ENCODE measurements around the gene PRR5L. TPM values are rescaled to one million over a fixed set of nuclear protein-coding genes. Genes with fewer than 3 reads are reported as not detected.

The PRR5L gene
- total and polyA plus RNA-seq, 2 experiments from 2014 or later: 3.1 to 8.9 TPM

GRCh38 chr11:36467916-36468315, 171.8 kb downstream of the PRR5L start:
- no peaks in the 10 kb centered on the region for H3K36me3 Mint-ChIP-seq (ENCODE audit: low read depth)
- Histone ChIP-seq H3F3A (replicated peaks; ENCODE audit: low read depth) (no peaks in the 10 kb centered on the region), H4K20me1 (replicated peaks; ENCODE audit: insufficient read depth) (no peaks in the 10 kb centered on the region), H3K9me2 (ENCODE audit: insufficient read depth) (no peaks in the 10 kb centered on the region), H2AFZ (no peak overlapping the region), H3K4me2 (no peak overlapping the region), H3K27me3 (ENCODE audit: insufficient read depth) (no peaks in the 10 kb centered on the region), H3K79me2 (replicated peaks; ENCODE audit: insufficient read depth) (no peaks in the 10 kb centered on the region), H3K4me3 (no peak overlapping the region), H3K36me3 (ENCODE audit: insufficient read depth) (no peaks in the 10 kb centered on the region), H3K27ac (ENCODE audit: low read depth) (no peak overlapping the region), H3K4me1 (ENCODE audit: insufficient read depth) (no peaks in the 10 kb centered on the region)
- H3K27me3 Mint-ChIP-seq (ENCODE audit: insufficient read depth, low read depth, poor library complexity): peaks cover 3% of the 10 kb centered on the region
- no peaks in the 10 kb centered on the region for H3K9me3 Mint-ChIP-seq
- TF ChIP-seq CTCF (conservative IDR thresholded peaks at IDR 0.05; ENCODE audit: low read depth in 2 of 2) (no peak), EZH2phosphoT487 (IDR thresholded peaks at IDR 0.05; ENCODE audit: unreplicated experiment) (no peak), NANOG (IDR thresholded peaks at IDR 0.05; ENCODE audit: borderline replicate concordance) (no peak), ZNF331 (CRISPR knock-in tag; IDR thresholded peaks at IDR 0.05; ENCODE audit: low read depth) (no peak), STAT1 (IDR thresholded peaks at IDR 0.05; ENCODE audit: unreplicated experiment) (no peak), POLR2AphosphoS5 (IDR thresholded peaks at IDR 0.05; ENCODE audit: low read depth) (no peak), ZNF114 (CRISPR knock-in tag; IDR thresholded peaks at IDR 0.05) (no peak), JUNB (IDR thresholded peaks at IDR 0.05; ENCODE audit: unreplicated experiment) (no peak), ETS1 (IDR thresholded peaks at IDR 0.05) (no peak), EZH2 (IDR thresholded peaks at IDR 0.05; ENCODE audit: low read depth, unreplicated experiment) (no peak), ZNF462 (CRISPR knock-in tag; IDR thresholded peaks at IDR 0.05) (no peak), REST (IDR thresholded peaks at IDR 0.05; ENCODE audit: unreplicated experiment) (no peak), CREB1 (CRISPR knock-in tag; IDR thresholded peaks at IDR 0.05; ENCODE audit: low read depth) (no peak)
- peak; percentile 11 for DNase-seq (ENCODE audit: low spot score)
- H3K4me1 Mint-ChIP-seq: peaks cover 7% of the 10 kb centered on the region; the same call in 2 of the 3 replicates
- H3K27ac Mint-ChIP-seq: no peak overlapping the region
- ATAC-seq: peak; percentile 46
- H3K4me3 Mint-ChIP-seq: no peak overlapping the region

Measured in GM23338 (cell line).